K562 (cell line): Measurements from ENCODE around the gene CMBL. TPM values are rescaled to one million over a fixed set of nuclear protein-coding genes. Genes with fewer than 3 reads are reported as not detected.

Experiments used
- ELF1 ChIP-seq: fragments of 200-800 bp; sonication (Bioruptor generic); IDR thresholded peaks from 2 replicates; pipeline ENCODE4 v1.6.1; 2016; ENCODE audit warnings: missing genetic modification characterization, missing compliant biosample characterization
- GTF2F1 ChIP-seq: IDR thresholded peaks from 2 replicates; pipeline ENCODE4 v1.6.1; 2011; ENCODE audit warnings: low read depth, low read length, improper control_type of control experiment
- HMG20B ChIP-seq: fragments of 250-450 bp; sonication (Bioruptor Pico); IDR thresholded peaks from 2 replicates; pipeline ENCODE4 v1.5.0; 2021; ENCODE audit warnings: mild to moderate bottlenecking
- JUNB ChIP-seq: fragments of 450-650 bp; formaldehyde crosslinking; conservative IDR thresholded peaks from 2 replicates; pipeline ENCODE4 v1.4.0; 2020; ENCODE audit warnings: mild to moderate bottlenecking
- MECOM ChIP-seq: fragments of 250-450 bp; sonication (Bioruptor Pico); IDR thresholded peaks from 2 replicates; pipeline ENCODE4 v1.8.0; 2022; ENCODE audit warnings: inconsistent platforms
- MXD1 ChIP-seq: fragments of 250-450 bp; sonication (Bioruptor Pico); IDR thresholded peaks from 2 replicates; pipeline ENCODE4 v1.8.0; 2021; ENCODE audit warnings: borderline replicate concordance, mild to moderate bottlenecking, moderate library complexity; ENCODE audit not compliant: poor library complexity, severe bottlenecking
- RBM17 ChIP-seq: fragments of 200-400 bp; formaldehyde crosslinking; IDR thresholded peaks from 2 replicates; pipeline ENCODE4 v1.6.1; 2017; ENCODE audit warnings: low read depth, mild to moderate bottlenecking, low read length, borderline replicate concordance
- SIX5 ChIP-seq, 2 experiments: IDR thresholded peaks; 2 replicates each; pipeline ENCODE4 v1.6.1; 2011; ENCODE audit warnings: low read length in 2 of 2, borderline replicate concordance in 1 of 2, low read depth in 1 of 2, mild to moderate bottlenecking in 1 of 2, moderate library complexity in 1 of 2; ENCODE audit not compliant: insufficient read depth in 1 of 2
- SMARCB1 ChIP-seq: IDR thresholded peaks from 2 replicates; pipeline ENCODE4 v1.6.1; 2011; ENCODE audit warnings: improper control_type of control experiment, low read depth; ENCODE audit not compliant: insufficient read length
- SNAPC5 ChIP-seq: fragments of 250-450 bp; sonication (Bioruptor Pico); IDR thresholded peaks from 2 replicates; pipeline ENCODE4 v1.8.0; 2021; ENCODE audit warnings: moderate library complexity, mild to moderate bottlenecking, inconsistent platforms
- SREBF2 ChIP-seq: sonication (generic); formaldehyde crosslinking; IDR thresholded peaks from 2 replicates; pipeline ENCODE4 v1.4.0; 2020; ENCODE audit warnings: mild to moderate bottlenecking, missing genetic modification reagents
- STAG1 ChIP-seq: sonication (generic); formaldehyde crosslinking; IDR thresholded peaks from 2 replicates; pipeline ENCODE4 v1.5.0; 2020; ENCODE audit warnings: missing genetic modification reagents, borderline replicate concordance
- TCF3 ChIP-seq: sonication (generic); formaldehyde crosslinking; IDR thresholded peaks from 2 replicates; pipeline ENCODE4 v1.4.0; 2020; ENCODE audit warnings: mild to moderate bottlenecking, missing genetic modification reagents
- UBTF ChIP-seq, 2 experiments: IDR thresholded peaks; 2 replicates each; pipeline ENCODE4 v1.6.1; 2012; ENCODE audit warnings: improper control_type of control experiment in 2 of 2, low read depth in 2 of 2, low read length in 2 of 2, borderline replicate concordance in 1 of 2
- ZNF431 ChIP-seq: sonication (generic); formaldehyde crosslinking; IDR thresholded peaks from 2 replicates; pipeline ENCODE4 v1.8.0; 2022; ENCODE audit warnings: mild to moderate bottlenecking, missing genetic modification reagents
- ZNF518B ChIP-seq: fragments of 250-450 bp; sonication (Bioruptor Pico); IDR thresholded peaks from 2 replicates; pipeline ENCODE4 v1.5.0; 2021; ENCODE audit warnings: mild to moderate bottlenecking, moderate library complexity
- polyA plus RNA-seq, 8 experiments: library from polyadenylated mRNA; depleted of rRNA in 4 of 8; stranded (reverse) in 5 of 8; unstranded in 3 of 8; fragments of >200 nt; fragmentation: Nextera tagmentation in 2 of 8; fragmentation: Illumina TruSeq in 1 of 8; extraction: Ambion mirVana in 2 of 8; extraction: Trizol in 1 of 8; gene quantifications; 2 replicates each; pipeline versions ENCODE4 v1.2.1 to v1.2.3, GENCODE V29; 2011 to 2014; ENCODE audit warnings: inconsistent platforms in 1 of 8, missing spikeins in 1 of 8
- total RNA-seq, 7 experiments: library from RNA; depleted of rRNA in 6 of 7; stranded (reverse); fragments of >200 nt in 6 of 7; fragmentation: Illumina TruSeq in 2 of 7; extraction: Trizol in 2 of 7; gene quantifications; 2 replicates each; pipeline versions ENCODE4 v1.2.1 to v1.2.3, GENCODE V29; 2011 to 2021; ENCODE audit warnings: low replicate concordance in 1 of 7

CMBL gene
- total and polyA plus RNA-seq, 9 of the 15 experiments (the other 6 are each of a cell fraction or from before 2014, with no cell fraction given), result 22.6 to 192 (median 71.1) TPM

- no peak for TF ChIP-seq SNAPC5 (CRISPR knock-in tag)
- no peak for TF ChIP-seq STAG1 (CRISPR knock-in tag)
- TF ChIP-seq ZNF518B (CRISPR knock-in tag), result no peak
- TF ChIP-seq JUNB (CRISPR knock-in tag), result no peak
- no peak for TF ChIP-seq RBM17
- no peak for TF ChIP-seq ELF1
- TF ChIP-seq SMARCB1, result no peak
- TF ChIP-seq TCF3 (CRISPR knock-in tag), result no peak
- no peak for TF ChIP-seq SIX5 (IDR thresholded peaks at IDR 0.05; ENCODE audit: borderline replicate concordance in 1 of 2, insufficient read depth in 1 of 2, low read depth in 1 of 2, low read length in 2 of 2)
- TF ChIP-seq MECOM (CRISPR knock-in tag), result no peak
- no peak for TF ChIP-seq UBTF (IDR thresholded peaks at IDR 0.05; ENCODE audit: borderline replicate concordance in 1 of 2, low read depth in 2 of 2, low read length in 2 of 2)
- TF ChIP-seq ZNF431 (CRISPR knock-in tag), result no peak
- no peak for TF ChIP-seq GTF2F1
- TF ChIP-seq SREBF2 (CRISPR knock-in tag), result no peak
- TF ChIP-seq MXD1 (CRISPR knock-in tag), result no peak
- TF ChIP-seq HMG20B (CRISPR knock-in tag), result no peak
Observed at GRCh38 chr5:10343486-10343885, 35.8 kb upstream of the CMBL start (continued).
